Lung (tissue), 12 donors: ENCODE results near the gene TXK. TPM values are rescaled to one million over a fixed set of nuclear protein-coding genes. Genes with fewer than 3 reads are reported as not detected.

Experiments
- ATAC-seq: fragments of 200-7000 bp; cut with Tn5 transposase; one replicate; pipeline ENCODE4 v1.9.1; 2020; ENCODE audit warnings: moderate number of reproducible peaks; ENCODE audit not compliant: insufficient read depth, low FRiP score
- DNase-seq, 3 donors: peaks; one replicate each; pipeline ENCODE4 v3.0.0-alpha.2; 2013 to 2017
- H3K27ac ChIP-seq, 2 donors: one replicate each; pipeline ENCODE4 v1.5.1; 2013; ENCODE audit warnings: mild to moderate bottlenecking in 2 of 2, moderate library complexity in 2 of 2, control low read depth in 1 of 2, inconsistent platforms in 1 of 2, low read depth in 1 of 2, low read length in 1 of 2
- H3K27me3 ChIP-seq, 3 donors: one replicate each; pipeline ENCODE4 v1.5.1; 2013; ENCODE audit warnings: low read length in 2 of 3; ENCODE audit not compliant: control insufficient read depth in 3 of 3, insufficient read depth in 3 of 3
- H3K36me3 ChIP-seq, 4 donors: one replicate each; pipeline ENCODE4 v1.5.1; 2013; ENCODE audit warnings: low read length in 4 of 4, mild to moderate bottlenecking in 1 of 4, moderate library complexity in 1 of 4; ENCODE audit not compliant: control insufficient read depth in 4 of 4, insufficient read depth in 4 of 4
- H3K4me1 ChIP-seq, 5 donors: one replicate each; pipeline ENCODE4 v1.5.1; 2013; ENCODE audit warnings: low read length in 5 of 5, mild to moderate bottlenecking in 2 of 5, moderate library complexity in 1 of 5; ENCODE audit not compliant: control insufficient read depth in 5 of 5, insufficient read depth in 5 of 5
- H3K4me3 ChIP-seq: one replicate; pipeline ENCODE4 v1.5.1; 2013; ENCODE audit warnings: mild to moderate bottlenecking, control low read depth, moderate library complexity
- H3K9ac ChIP-seq, 2 donors: one replicate each; pipeline ENCODE4 v1.5.1; 2013; ENCODE audit warnings: low read length in 2 of 2, control low read depth in 1 of 2; ENCODE audit not compliant: insufficient read depth in 1 of 2
- H3K9me3 ChIP-seq, 4 donors: one replicate each; pipeline ENCODE4 v1.5.1; 2013; ENCODE audit warnings: low read length in 3 of 4, mild to moderate bottlenecking in 1 of 4, moderate library complexity in 1 of 4; ENCODE audit not compliant: control insufficient read depth in 4 of 4, insufficient read depth in 3 of 4
- WGBS, 2 donors: extraction: QIAGEN DNeasy Blood & Tissue Kit; methylation state at CpG; one replicate each; pipeline ENCODE4 v1.1.7; 2013; 5-methylcytosine and 5-hydroxymethylcytosine counted together
- polyA plus RNA-seq, 2 donors: library from polyadenylated mRNA; stranded (reverse); fragments of 200-250 nt; gene quantifications; one replicate each; pipeline ENCODE4 v1.2.1, GENCODE V29; 2013
- total RNA-seq, 2 donors: library from RNA; depleted of rRNA in 1 of 2; stranded (reverse); fragments of >200 nt in 1 of 2; gene quantifications; one replicate each; pipeline ENCODE4 v1.2.1, GENCODE V29; 2014 to 2021
- TF ChIP-seq, protein P1 (sequence below): IDR thresholded peaks from 2 replicates; pipeline ENCODE4 v1.5.1; 2012; ENCODE audit warnings: mild to moderate bottlenecking; ENCODE audit errors: control extremely low read depth, extremely low read depth
- donor health status: control.
- donor health status: control.
- donor health status: Bipolar disorder and iron deficiency.
- donor health status: healthy.
- donor health status: DM: yes; HTN: yes; CAD: no.

Gene TXK
- total and polyA plus RNA-seq, 4 donors: 0.91 to 9.1 (median 2.0) TPM

DNA sequence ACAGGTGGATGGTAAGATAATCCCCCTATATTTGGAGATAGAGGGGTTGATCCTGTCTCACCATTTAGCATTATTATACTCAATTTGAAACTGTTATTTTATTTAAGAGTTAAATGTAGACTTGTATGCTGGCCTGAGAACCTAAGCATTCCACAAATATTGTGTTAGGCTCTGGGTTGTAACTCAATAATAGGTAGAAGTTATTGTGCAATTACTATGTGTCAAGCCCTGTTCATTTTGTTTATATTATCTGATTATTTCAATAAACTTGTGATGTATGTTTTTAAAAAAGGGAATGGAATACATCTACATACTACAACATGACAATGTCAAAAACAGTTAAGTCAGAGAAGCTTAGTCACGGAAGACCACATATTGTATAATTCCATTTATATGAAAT lies 13.6 kb upstream of the TXK start:
- TF ChIP-seq, protein P1, sequence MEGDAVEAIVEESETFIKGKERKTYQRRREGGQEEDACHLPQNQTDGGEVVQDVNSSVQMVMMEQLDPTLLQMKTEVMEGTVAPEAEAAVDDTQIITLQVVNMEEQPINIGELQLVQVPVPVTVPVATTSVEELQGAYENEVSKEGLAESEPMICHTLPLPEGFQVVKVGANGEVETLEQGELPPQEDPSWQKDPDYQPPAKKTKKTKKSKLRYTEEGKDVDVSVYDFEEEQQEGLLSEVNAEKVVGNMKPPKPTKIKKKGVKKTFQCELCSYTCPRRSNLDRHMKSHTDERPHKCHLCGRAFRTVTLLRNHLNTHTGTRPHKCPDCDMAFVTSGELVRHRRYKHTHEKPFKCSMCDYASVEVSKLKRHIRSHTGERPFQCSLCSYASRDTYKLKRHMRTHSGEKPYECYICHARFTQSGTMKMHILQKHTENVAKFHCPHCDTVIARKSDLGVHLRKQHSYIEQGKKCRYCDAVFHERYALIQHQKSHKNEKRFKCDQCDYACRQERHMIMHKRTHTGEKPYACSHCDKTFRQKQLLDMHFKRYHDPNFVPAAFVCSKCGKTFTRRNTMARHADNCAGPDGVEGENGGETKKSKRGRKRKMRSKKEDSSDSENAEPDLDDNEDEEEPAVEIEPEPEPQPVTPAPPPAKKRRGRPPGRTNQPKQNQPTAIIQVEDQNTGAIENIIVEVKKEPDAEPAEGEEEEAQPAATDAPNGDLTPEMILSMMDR: no peak
- no peak overlapping the region for H3K27ac ChIP-seq
- no peaks in the 10 kb centered on the region for H3K9me3 ChIP-seq
- H3K36me3 ChIP-seq: peaks cover 0 to 2% (median 0%) of the 10 kb centered on the region in 4 donors
- H3K9ac ChIP-seq: no peak overlapping the region
- no peaks in the 10 kb centered on the region for H3K4me1 ChIP-seq
- H3K27me3 ChIP-seq: no peaks in the 10 kb centered on the region
- H3K4me3 ChIP-seq: no peak overlapping the region
- ATAC-seq (no peak), DNase-seq (no peak)
- 88 to 96% methylated on average over 1 of the region's 1 CpG for WGBS, 2 donors

DNA sequence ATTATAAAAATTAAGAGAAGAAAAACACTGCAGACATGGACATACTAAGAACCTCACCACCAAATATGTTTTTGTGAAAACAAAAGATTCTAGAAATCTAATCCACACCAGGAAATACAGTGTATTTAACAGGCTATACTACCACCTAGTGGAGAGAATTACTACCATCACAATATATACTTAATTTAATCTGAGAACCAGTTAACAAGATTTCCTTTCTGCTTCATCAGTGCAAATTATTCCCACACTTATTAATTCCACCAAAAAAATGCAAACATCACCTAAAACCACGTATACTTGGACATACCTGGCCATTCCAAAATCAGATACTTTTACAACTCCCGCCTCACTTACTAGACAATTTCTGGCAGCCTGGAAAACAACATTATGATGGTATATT lies 7.0 kb upstream of the TXK start:
- Histone ChIP-seq H3K4me1 (no peaks in the 10 kb centered on the region), H3K27ac (no peak overlapping the region), H3K4me3 (no peak overlapping the region), H3K9me3 (no peaks in the 10 kb centered on the region), H3K9ac (no peak overlapping the region), H3K36me3 (peaks cover 0 to 11% (median 4%) of the 10 kb centered on the region in 4 donors), H3K27me3 (no peaks in the 10 kb centered on the region)
- ATAC-seq: no peak
- WGBS, 2 donors: 60 to 72% methylated on average over 2 of the region's 2 CpGs
- DNase-seq: peak in 2 of 3 donors; percentile 70 to 79
- TF ChIP-seq, protein P1: peak; percentile 38

DNA sequence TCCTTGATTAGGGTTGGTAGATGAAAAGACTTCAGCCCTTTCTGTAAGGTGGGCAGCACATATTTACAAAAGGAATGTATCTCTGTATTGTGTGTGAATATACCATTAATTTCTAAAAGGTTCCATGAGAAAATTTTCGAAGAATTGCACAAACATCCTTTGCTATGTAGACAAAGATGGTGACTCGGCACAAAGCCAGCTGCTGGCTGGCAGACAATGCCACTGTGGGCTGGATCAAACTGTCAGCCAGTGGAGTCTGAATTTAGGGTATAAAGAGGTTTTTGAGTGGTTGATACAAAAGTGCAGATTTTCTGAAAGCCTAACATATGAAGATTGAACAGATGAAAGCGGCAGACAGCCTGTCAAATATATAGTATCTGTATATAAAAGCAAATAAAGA lies 5.6 kb upstream of the TXK start:
- TF ChIP-seq, protein P1: no peak
- DNase-seq (no peak), ATAC-seq (no peak)
- H3K9ac ChIP-seq: no peak overlapping the region
- 42 to 49% methylated on average over 3 of the region's 3 CpGs for WGBS, 2 donors
- no peaks in the 10 kb centered on the region for H3K27me3 ChIP-seq
- H3K27ac ChIP-seq: no peak overlapping the region
- H3K9me3 ChIP-seq: no peaks in the 10 kb centered on the region
- peaks cover 0 to 12% (median 6%) of the 10 kb centered on the region in 4 donors for H3K36me3 ChIP-seq
- H3K4me3 ChIP-seq: no peak overlapping the region
- peaks cover 0 to under 1% (median 0%) of the 10 kb centered on the region in 5 donors for H3K4me1 ChIP-seq

DNA sequence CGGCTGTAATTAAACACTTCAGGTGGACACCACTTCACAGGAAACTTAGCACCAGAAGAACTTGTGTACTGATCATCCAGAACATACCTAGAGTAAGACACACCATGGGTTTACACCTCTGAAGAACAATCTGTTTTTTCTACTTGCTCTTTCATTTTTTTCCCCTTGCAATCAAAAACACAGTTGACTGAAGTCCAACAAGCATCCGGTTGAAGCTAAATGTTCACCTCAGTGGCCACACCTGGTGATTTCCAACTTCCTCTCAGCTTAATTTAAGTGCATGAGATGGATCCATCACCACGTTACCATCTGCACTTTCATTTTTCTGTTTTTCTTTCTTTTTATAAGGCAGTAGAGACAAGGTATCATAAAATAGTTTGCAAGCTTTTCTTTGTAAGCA lies 4.9 kb upstream of the TXK start:
- Histone ChIP-seq H3K4me1 (peaks cover 0 to 8% (median 0%) of the 10 kb centered on the region in 5 donors), H3K27ac (no peak overlapping the region), H3K27me3 (no peaks in the 10 kb centered on the region), H3K36me3 (peaks cover 0 to 12% (median 6%) of the 10 kb centered on the region in 4 donors), H3K4me3 (no peak overlapping the region), H3K9ac (no peak overlapping the region), H3K9me3 (no peaks in the 10 kb centered on the region)
- DNase-seq (no peak), ATAC-seq (no peak)
- WGBS, 2 donors: 75 to 81% methylated on average over 3 of the region's 3 CpGs
- TF ChIP-seq, protein P1: no peak
